Measurements from ENCODE around the gene MUS81. TPM values are rescaled to one million over a fixed set of nuclear protein-coding genes. Genes with fewer than 3 reads are reported as not detected.

MUS81 gene
- total and polyA plus RNA-seq, 9 of the 15 experiments (the other 6 are each of a cell fraction or from before 2014, with no cell fraction given): 13.4 to 118 (median 53.7) TPM

DNA sequence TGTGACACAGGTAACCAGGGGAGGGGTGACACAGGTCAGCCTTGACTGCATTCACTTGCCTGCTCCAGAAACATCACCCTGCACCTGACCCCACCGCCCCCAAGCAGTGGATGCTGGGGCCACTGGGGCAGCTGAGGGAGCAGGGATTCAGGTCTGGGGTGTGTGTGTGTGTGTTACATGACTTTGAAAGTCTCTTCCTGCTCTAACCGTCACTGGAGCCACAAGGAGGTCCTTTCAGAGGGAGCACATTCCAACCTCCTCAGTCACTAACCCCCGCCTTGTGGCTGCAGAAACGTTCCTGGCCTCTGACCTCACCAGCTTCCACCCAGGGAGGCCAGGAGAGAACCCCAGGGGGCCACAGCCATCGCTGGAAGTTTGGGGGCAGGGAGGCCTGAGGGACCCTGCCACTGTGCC lies 42.8 kb downstream of the MUS81 start (continued):
- TF ChIP-seq JUND (IDR thresholded peaks at IDR 0.05; ENCODE audit: borderline replicate concordance, low read depth, low read length) (peak; percentile 73), JUND (tag; IDR thresholded peaks at IDR 0.05; ENCODE audit: borderline replicate concordance, low read depth, low read length) (peak; percentile 73; the same call in 1 of the 3 replicates), XRCC4 (IDR thresholded peaks at IDR 0.05; ENCODE audit: extremely low read depth, insufficient read depth, insufficient read length) (no peak), XRCC5 (IDR thresholded peaks at IDR 0.05; ENCODE audit: low read depth, low read length) (peak; percentile 51; the same call in 1 of the 2 replicates), ZEB2 (IDR thresholded peaks at IDR 0.05) (peak; percentile 30; the same call in 1 of the 2 replicates), DDX20 (tag; IDR thresholded peaks at IDR 0.05; ENCODE audit: low read depth) (no peak), SMAD2 (IDR thresholded peaks at IDR 0.05; ENCODE audit: low read depth, low read length) (no peak), ZNF280A (IDR thresholded peaks at IDR 0.05; ENCODE audit: low read depth, partially characterized antibody) (no peak), ZNF583 (CRISPR knock-in tag; IDR thresholded peaks at IDR 0.05) (no peak), GABPB2 (CRISPR knock-in tag; conservative IDR thresholded peaks at IDR 0.05) (no peak), ZNF3 (CRISPR knock-in tag; IDR thresholded peaks at IDR 0.05) (no peak), FOXK1 (CRISPR knock-in tag; IDR thresholded peaks at IDR 0.05; ENCODE audit: borderline replicate concordance) (no peak), NCOA1 (IDR thresholded peaks at IDR 0.05; ENCODE audit: low read depth) (no peak), HDAC8 (tag; IDR thresholded peaks at IDR 0.05) (no peak), CHAMP1 (IDR thresholded peaks at IDR 0.05) (no peak), SPI1 (IDR thresholded peaks at IDR 0.05; ENCODE audit: borderline replicate concordance, low read depth, low read length) (no peak), RBFOX2 (IDR thresholded peaks at IDR 0.05; ENCODE audit: low read depth, low read length) (peak; percentile 53), TSC22D4 (tag; IDR thresholded peaks at IDR 0.05) (no peak), ZNF79 (CRISPR knock-in tag; IDR thresholded peaks at IDR 0.05; ENCODE audit: low read depth) (no peak), ZNF408 (CRISPR knock-in tag; IDR thresholded peaks at IDR 0.05; ENCODE audit: low read depth) (no peak)
- TF ChIP-seq, protein P1, sequence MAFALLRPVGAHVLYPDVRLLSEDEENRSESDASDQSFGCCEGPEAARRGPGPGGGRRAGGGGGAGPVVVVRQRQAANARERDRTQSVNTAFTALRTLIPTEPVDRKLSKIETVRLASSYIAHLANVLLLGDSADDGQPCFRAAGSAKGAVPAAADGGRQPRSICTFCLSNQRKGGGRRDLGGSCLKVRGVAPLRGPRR (CRISPR knock-in tag; IDR thresholded peaks at IDR 0.05): no peak
- TF ChIP-seq, protein P2, sequence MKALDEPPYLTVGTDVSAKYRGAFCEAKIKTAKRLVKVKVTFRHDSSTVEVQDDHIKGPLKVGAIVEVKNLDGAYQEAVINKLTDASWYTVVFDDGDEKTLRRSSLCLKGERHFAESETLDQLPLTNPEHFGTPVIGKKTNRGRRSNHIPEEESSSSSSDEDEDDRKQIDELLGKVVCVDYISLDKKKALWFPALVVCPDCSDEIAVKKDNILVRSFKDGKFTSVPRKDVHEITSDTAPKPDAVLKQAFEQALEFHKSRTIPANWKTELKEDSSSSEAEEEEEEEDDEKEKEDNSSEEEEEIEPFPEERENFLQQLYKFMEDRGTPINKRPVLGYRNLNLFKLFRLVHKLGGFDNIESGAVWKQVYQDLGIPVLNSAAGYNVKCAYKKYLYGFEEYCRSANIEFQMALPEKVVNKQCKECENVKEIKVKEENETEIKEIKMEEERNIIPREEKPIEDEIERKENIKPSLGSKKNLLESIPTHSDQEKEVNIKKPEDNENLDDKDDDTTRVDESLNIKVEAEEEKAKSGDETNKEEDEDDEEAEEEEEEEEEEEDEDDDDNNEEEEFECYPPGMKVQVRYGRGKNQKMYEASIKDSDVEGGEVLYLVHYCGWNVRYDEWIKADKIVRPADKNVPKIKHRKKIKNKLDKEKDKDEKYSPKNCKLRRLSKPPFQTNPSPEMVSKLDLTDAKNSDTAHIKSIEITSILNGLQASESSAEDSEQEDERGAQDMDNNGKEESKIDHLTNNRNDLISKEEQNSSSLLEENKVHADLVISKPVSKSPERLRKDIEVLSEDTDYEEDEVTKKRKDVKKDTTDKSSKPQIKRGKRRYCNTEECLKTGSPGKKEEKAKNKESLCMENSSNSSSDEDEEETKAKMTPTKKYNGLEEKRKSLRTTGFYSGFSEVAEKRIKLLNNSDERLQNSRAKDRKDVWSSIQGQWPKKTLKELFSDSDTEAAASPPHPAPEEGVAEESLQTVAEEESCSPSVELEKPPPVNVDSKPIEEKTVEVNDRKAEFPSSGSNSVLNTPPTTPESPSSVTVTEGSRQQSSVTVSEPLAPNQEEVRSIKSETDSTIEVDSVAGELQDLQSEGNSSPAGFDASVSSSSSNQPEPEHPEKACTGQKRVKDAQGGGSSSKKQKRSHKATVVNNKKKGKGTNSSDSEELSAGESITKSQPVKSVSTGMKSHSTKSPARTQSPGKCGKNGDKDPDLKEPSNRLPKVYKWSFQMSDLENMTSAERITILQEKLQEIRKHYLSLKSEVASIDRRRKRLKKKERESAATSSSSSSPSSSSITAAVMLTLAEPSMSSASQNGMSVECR (CRISPR knock-in tag; IDR thresholded peaks at IDR 0.05): no peak
